Testis (tissue), 2 donors: ENCODE measurements around the gene HES2.

ENCODE experiments used
- CTCF ChIP-seq, 3 experiments: fragments of 450-650 bp in 2 of 3; fragments of 200-600 bp in 1 of 3; sonication (generic) in 1 of 3; IDR thresholded peaks; one replicate each; pipeline ENCODE4 v1.5.1; 2016 to 2019; ENCODE audit warnings: antibody characterized with exemption in 3 of 3, mild to moderate bottlenecking in 2 of 3, moderate library complexity in 1 of 3
- POLR2A ChIP-seq: fragments of 450-650 bp; IDR thresholded peaks from one replicate; pipeline ENCODE4 v1.6.1; 2017; ENCODE audit warnings: antibody characterized with exemption, mild to moderate bottlenecking, moderate library complexity

GRCh38 chr1:6396998-6397397 is 22.7 kb downstream of the HES2 start:
- TF ChIP-seq POLR2A (no peak), CTCF (IDR thresholded peaks at IDR 0.05) (no peak)
